ENCODE results near the gene SMCO3. TPM values are rescaled to one million over a fixed set of nuclear protein-coding genes. Genes with fewer than 3 reads are reported as not detected.

Gene SMCO3
- total and polyA plus RNA-seq, 10 of the 15 experiments (the other 5 are each of a cell fraction or from before 2014, with no cell fraction given), result 0.05 to 0.35 (median 0.10) TPM; not detected in 6

DNA sequence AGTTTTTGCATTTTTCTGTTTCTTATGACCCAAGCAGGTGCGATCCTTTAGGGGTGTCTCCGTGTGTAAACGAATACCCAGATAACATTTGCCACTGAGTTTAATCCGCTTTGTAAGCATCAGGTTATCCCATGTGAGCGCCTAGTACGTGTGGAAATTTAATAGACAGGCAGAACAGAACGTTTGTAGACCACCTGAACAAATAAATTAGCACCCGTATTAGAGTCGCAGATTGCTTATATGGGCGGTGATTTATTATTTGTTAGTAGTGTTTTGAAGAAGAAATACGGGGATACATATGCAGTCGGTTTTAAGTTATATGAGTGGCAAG lies 10.2 kb downstream of the SMCO3 start:
- ChIA-PET POLR2A (interaction anchor here (0.6 to 4.6 kb wide), 8 partner anchors 9 to 154 kb away, joined by 3 to 41 read pairs (median 6); a partner anchor contains a TSS), RAD21 (ENCODE audit: unreplicated experiment) (interaction anchor here (0.8 to 7.4 kb wide), 7 partner anchors 8 to 158 kb away, joined by 3 to 89 read pairs (median 4); partner anchors contain the start of gene ARHGDIB), SMC1A (ENCODE audit: uncharacterized antibody, unreplicated experiment) (interaction anchor here (0.5 to 7.2 kb wide), 8 partner anchors 12 to 192 kb away, joined by 3 to 52 read pairs (median 4); a partner anchor contains a TSS), CTCF (interaction anchor here (0.7 to 5.5 kb wide), 7 partner anchors 10 to 194 kb away, joined by 3 to 38 read pairs (median 3); a partner anchor contains a TSS)
- in situ Hi-C loops (cut with MboI), result no loop called here
- Histone ChIP-seq H3K27ac (ENCODE audit: control insufficient read depth, insufficient read depth) (peak overlapping the region; percentile 57), H4K20me1 (ENCODE audit: control insufficient read depth, insufficient read depth) (no peaks in the 10 kb centered on the region), H3K9me3 (replicated peaks; ENCODE audit: control insufficient read depth, insufficient read depth, low read length) (no peaks in the 10 kb centered on the region), H3K4me2 (ENCODE audit: control insufficient read depth, insufficient read depth) (peak overlapping the region; percentile 45; the same call in 1 of the 2 replicates), H2AFZ (ENCODE audit: control insufficient read depth, low read depth, low read length) (peak overlapping the region; percentile 94), H3K36me3 (ENCODE audit: control insufficient read depth in 2 of 2, insufficient read depth in 2 of 2, low read length in 1 of 2) (no peaks in the 10 kb centered on the region; a peak in 2 of 4 replicates), H3K4me3 (peak overlapping the region; percentile 98), H3K27me3 (replicated peaks in 1 of 2; ENCODE audit: control insufficient read depth in 2 of 2, insufficient read depth in 2 of 2, low read length in 1 of 2) (no peaks in the 10 kb centered on the region), H3K4me1 (ENCODE audit: control insufficient read depth, insufficient read depth, low read length) (peaks cover 3% of the 10 kb centered on the region; the same call in 1 of the 2 replicates), H3K79me2 (ENCODE audit: control insufficient read depth, insufficient read depth, low read length) (peaks cover 51% of the 10 kb centered on the region), H3K9ac (ENCODE audit: control insufficient read depth, insufficient read depth, low read length) (peak overlapping the region; percentile 73)
- ATAC-seq (peak; percentile 8), DNase-seq (ENCODE audit: low read depth, low spot score) (no peak), FAIRE-seq (no peak)
- BruUV-seq (replicated peaks), result TSS peak; percentile 94
- intact Hi-C loops (cut with micrococcal nuclease; ENCODE audit: unreplicated experiment), result loop anchor here (2.0 kb wide), 1 partner anchor 29 kb away; a partner anchor contains a TSS
- WGBS (ENCODE audit: insufficient coverage, insufficient replicate concordance, low lambda C conversion rate, missing lambda C conversion rate), result 0% methylated on average over 12 of the region's 12 CpGs
- TF ChIP-seq RFX5 (IDR thresholded peaks at IDR 0.05; ENCODE audit: low read depth, low read length) (no peak), PAX8 (IDR thresholded peaks at IDR 0.05) (0 out of 2 replicates have a peak, but pooled peaks have one; percentile 59), FOXM1 (IDR thresholded peaks at IDR 0.05; ENCODE audit: low read depth, low read length) (0 out of 2 replicates have a peak, but pooled peaks have one; percentile 9), HCFC1 (IDR thresholded peaks at IDR 0.05; ENCODE audit: low read length) (no peak)
- TF ChIP-seq, protein P1, sequence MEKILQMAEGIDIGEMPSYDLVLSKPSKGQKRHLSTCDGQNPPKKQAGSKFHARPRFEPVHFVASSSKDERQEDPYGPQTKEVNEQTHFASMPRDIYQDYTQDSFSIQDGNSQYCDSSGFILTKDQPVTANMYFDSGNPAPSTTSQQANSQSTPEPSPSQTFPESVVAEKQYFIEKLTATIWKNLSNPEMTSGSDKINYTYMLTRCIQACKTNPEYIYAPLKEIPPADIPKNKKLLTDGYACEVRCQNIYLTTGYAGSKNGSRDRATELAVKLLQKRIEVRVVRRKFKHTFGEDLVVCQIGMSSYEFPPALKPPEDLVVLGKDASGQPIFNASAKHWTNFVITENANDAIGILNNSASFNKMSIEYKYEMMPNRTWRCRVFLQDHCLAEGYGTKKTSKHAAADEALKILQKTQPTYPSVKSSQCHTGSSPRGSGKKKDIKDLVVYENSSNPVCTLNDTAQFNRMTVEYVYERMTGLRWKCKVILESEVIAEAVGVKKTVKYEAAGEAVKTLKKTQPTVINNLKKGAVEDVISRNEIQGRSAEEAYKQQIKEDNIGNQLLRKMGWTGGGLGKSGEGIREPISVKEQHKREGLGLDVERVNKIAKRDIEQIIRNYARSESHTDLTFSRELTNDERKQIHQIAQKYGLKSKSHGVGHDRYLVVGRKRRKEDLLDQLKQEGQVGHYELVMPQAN (conservative IDR thresholded peaks at IDR 0.05), result 0 out of 2 replicates have a peak, but pooled peaks have one; percentile 39
- TF ChIP-seq, protein P2, sequence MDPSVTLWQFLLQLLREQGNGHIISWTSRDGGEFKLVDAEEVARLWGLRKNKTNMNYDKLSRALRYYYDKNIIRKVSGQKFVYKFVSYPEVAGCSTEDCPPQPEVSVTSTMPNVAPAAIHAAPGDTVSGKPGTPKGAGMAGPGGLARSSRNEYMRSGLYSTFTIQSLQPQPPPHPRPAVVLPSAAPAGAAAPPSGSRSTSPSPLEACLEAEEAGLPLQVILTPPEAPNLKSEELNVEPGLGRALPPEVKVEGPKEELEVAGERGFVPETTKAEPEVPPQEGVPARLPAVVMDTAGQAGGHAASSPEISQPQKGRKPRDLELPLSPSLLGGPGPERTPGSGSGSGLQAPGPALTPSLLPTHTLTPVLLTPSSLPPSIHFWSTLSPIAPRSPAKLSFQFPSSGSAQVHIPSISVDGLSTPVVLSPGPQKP (IDR thresholded peaks at IDR 0.05; ENCODE audit: low read depth, low read length), result peak; percentile 39; the same call in 1 of the 2 replicates
